Ovary (tissue), 9 donors: Measurements from ENCODE around the gene FBXW8. TPM values are rescaled to one million over a fixed set of nuclear protein-coding genes. Genes with fewer than 3 reads are reported as not detected.

Source experiments
- DNase-seq, 5 donors: peaks; one replicate each; pipeline ENCODE4 v3.0.0-alpha.2; 2019 to 2020
- H3K27ac ChIP-seq, 2 donors: fragments of 200-600 bp; one replicate each; pipeline versions ENCODE4 v1.5.1 to v1.8.0; 2019 to 2022
- H3K27me3 ChIP-seq: fragments of 200-600 bp; one replicate; pipeline ENCODE4 v1.8.0; 2022
- H3K36me3 ChIP-seq: fragments of 200-600 bp; sonication (generic); one replicate; pipeline ENCODE4 v1.5.1; 2019
- H3K4me1 ChIP-seq: one replicate; pipeline ENCODE4 v1.8.1; 2013; ENCODE audit warnings: mild to moderate bottlenecking, moderate library complexity; ENCODE audit not compliant: insufficient read depth
- H3K4me3 ChIP-seq: fragments of 200-600 bp; sonication (generic); one replicate; pipeline ENCODE4 v1.5.1; 2017
- H3K9me3 ChIP-seq, 2 donors: fragments of 200-600 bp in 1 of 2; sonication (generic) in 1 of 2; one replicate each; pipeline versions ENCODE4 v1.5.1 to v1.8.1; 2013 to 2019; ENCODE audit warnings: mild to moderate bottlenecking in 1 of 2, moderate library complexity in 1 of 2
- EP300 ChIP-seq: sonication (generic); formaldehyde crosslinking; IDR thresholded peaks from one replicate; pipeline ENCODE4 v1.6.1; 2017; ENCODE audit warnings: antibody characterized with exemption
- POLR2A ChIP-seq: fragments of 450-650 bp; IDR thresholded peaks from one replicate; pipeline ENCODE4 v1.6.1; 2017; ENCODE audit warnings: antibody characterized with exemption, mild to moderate bottlenecking, moderate library complexity
- WGBS, 3 donors: extraction: QIAGEN DNeasy Blood & Tissue Kit in 1 of 3; methylation state at CpG; one replicate each; pipeline versions ENCODE4 v1.1.5 to v1.1.7; 2013 to 2017; 5-methylcytosine and 5-hydroxymethylcytosine counted together
- intact Hi-C, 4 donors: fragments of 100-400 bp; cut with DNase I; formaldehyde crosslinking; loops; one replicate each; pipeline versions ENCODE4 v1.11.0 to v1.15.1; 2022 to 2023
- polyA plus RNA-seq, 2 donors: library from polyadenylated mRNA; stranded (reverse); fragments of 200-250 nt in 1 of 2; fragments of 350-450 nt in 1 of 2; fragmentation: Illumina TruSeq in 1 of 2; extraction: RNeasy Lipid Tissue Mini Kit (QIAGEN cat#74804) in 1 of 2; gene quantifications; one replicate each; pipeline ENCODE4 v1.2.3, GENCODE V29; 2013 to 2014
- total RNA-seq, 7 donors: library from RNA; depleted of rRNA in 2 of 7; stranded (reverse); fragments of >200 nt in 2 of 7; fragmentation: NEBNext Ultra II Directional in 3 of 7; extraction: Animal tissue kit (Norgen Biotek cat#: 25700) in 3 of 7; gene quantifications; one replicate each; pipeline versions ENCODE4 v1.1.0 to v1.2.4, GENCODE V29; 2016 to 2023
- TF ChIP-seq, protein P1 (sequence below), 3 donors: fragments of 450-650 bp in 2 of 3; fragments of 200-600 bp in 1 of 3; IDR thresholded peaks; one replicate each; pipeline versions ENCODE4 v1.5.1 to v1.8.0; 2016 to 2022; ENCODE audit warnings: antibody characterized with exemption in 3 of 3, mild to moderate bottlenecking in 1 of 3
- donor health status: DM: no; HTN: no; CAD: no; lungs with moderate emphysema.
- donor health status: DM: no; HTN: no; CAD: no.
- donor health status: Bipolar disorder and iron deficiency.
- donor health status: DM: yes; HTN: yes; CAD: no.
- donor health status: DM: no; HTN: no; CAD: no.
- donor health status: DM: yes; HTN: yes; CAD: no.

FBXW8 gene
- total and polyA plus RNA-seq, 9 donors, result 7.4 to 23.1 (median 16.6) TPM

GRCh38 chr12:117025481-117026151, 114.9 kb downstream of the FBXW8 start:
- WGBS, 3 donors, result 31 to 37% (median 33%) methylated on average over 14 of the region's 14 CpGs
- Histone ChIP-seq H3K4me1 (peaks cover 3% of the 10 kb centered on the region), H3K9me3 (no peaks in the 10 kb centered on the region), H3K27me3 (no peaks in the 10 kb centered on the region), H3K36me3 (no peaks in the 10 kb centered on the region), H3K4me3 (no peak overlapping the region), H3K27ac (peak overlapping the region in 1 of 2 donors; percentile 56)
- TF ChIP-seq, protein P1, sequence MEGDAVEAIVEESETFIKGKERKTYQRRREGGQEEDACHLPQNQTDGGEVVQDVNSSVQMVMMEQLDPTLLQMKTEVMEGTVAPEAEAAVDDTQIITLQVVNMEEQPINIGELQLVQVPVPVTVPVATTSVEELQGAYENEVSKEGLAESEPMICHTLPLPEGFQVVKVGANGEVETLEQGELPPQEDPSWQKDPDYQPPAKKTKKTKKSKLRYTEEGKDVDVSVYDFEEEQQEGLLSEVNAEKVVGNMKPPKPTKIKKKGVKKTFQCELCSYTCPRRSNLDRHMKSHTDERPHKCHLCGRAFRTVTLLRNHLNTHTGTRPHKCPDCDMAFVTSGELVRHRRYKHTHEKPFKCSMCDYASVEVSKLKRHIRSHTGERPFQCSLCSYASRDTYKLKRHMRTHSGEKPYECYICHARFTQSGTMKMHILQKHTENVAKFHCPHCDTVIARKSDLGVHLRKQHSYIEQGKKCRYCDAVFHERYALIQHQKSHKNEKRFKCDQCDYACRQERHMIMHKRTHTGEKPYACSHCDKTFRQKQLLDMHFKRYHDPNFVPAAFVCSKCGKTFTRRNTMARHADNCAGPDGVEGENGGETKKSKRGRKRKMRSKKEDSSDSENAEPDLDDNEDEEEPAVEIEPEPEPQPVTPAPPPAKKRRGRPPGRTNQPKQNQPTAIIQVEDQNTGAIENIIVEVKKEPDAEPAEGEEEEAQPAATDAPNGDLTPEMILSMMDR (IDR thresholded peaks at IDR 0.05), result peak; percentile 80 to 84 (median 83)
- TF ChIP-seq POLR2A, result no peak
- TF ChIP-seq EP300, result no peak
- DNase-seq, result peak; percentile 71 to 86 (median 77)
- intact Hi-C loops, result loop anchor here in 3 of 4 donors (5.0 to 10.0 kb wide), 4 partner anchors 89 to 829 kb away; no protein-coding TSS in a partner anchor

DNA sequence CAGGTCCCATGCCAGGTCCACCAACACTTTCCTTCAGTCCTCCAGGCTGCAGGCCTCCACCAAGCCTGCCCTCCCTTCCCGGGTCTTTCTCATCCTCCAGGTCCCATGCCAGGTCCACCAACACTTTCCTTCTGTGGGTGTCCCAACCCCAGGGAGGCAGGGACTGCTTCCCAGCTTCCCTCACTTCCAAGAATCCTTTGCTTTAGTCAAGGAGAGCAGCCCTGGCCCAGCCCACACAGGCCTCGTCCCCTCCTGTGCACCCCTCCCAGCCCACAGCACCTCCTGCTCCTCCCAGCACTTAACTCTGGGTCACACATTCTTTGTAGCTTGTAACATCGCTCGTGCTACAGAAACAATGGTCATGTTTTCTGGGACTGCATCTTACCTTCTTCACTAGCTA, 115.6 kb downstream of the FBXW8 start:
- H3K4me1 ChIP-seq, result peaks cover 3% of the 10 kb centered on the region
- H3K27me3 ChIP-seq, result no peaks in the 10 kb centered on the region
- DNase-seq, result no peak
- 67 to 81% (median 72%) methylated on average over 4 of the region's 4 CpGs for WGBS, 3 donors
- TF ChIP-seq, protein P1 (IDR thresholded peaks at IDR 0.05), result no peak
- TF ChIP-seq POLR2A (no peak), EP300 (no peak)
- intact Hi-C loops, result loop anchor here in 3 of 4 donors (5.0 to 10.0 kb wide), 4 partner anchors 88 to 828 kb away; no protein-coding TSS in a partner anchor
- H3K36me3 ChIP-seq, result no peaks in the 10 kb centered on the region
- H3K4me3 ChIP-seq, result no peak overlapping the region
- no peaks in the 10 kb centered on the region for H3K9me3 ChIP-seq
- no peak overlapping the region for H3K27ac ChIP-seq

DNA sequence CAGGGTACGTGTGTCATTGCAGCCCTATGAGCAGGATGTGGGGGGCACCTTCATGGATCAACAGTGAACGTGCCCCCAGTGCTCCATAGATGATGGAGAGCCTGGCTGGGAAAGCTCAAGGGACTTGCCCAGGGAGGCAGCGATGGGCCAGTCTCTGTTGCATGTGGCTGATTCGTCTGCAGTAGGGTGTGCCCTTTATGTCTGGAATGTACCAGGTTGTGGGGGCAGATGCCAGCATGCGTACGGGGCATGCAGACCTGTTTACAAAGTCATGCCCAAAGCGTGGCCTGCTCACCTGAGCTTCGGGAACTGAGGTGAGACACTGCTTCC, 116.1 kb downstream of the FBXW8 start:
- no peaks in the 10 kb centered on the region for H3K9me3 ChIP-seq
- 88 to 91% (median 90%) methylated on average over 8 of the region's 8 CpGs for WGBS, 3 donors
- TF ChIP-seq EP300 (no peak), POLR2A (no peak)
- TF ChIP-seq, protein P1 (IDR thresholded peaks at IDR 0.05), result no peak
- H3K27me3 ChIP-seq, result no peaks in the 10 kb centered on the region
- DNase-seq, result peak in 2 of 5 donors; percentile 9 to 29
- no peak overlapping the region for H3K27ac ChIP-seq
- H3K4me1 ChIP-seq, result peaks cover 3% of the 10 kb centered on the region
- intact Hi-C loops, result loop anchor here in 3 of 4 donors (5.0 to 10.0 kb wide), 4 partner anchors 88 to 828 kb away; no protein-coding TSS in a partner anchor
- H3K4me3 ChIP-seq, result no peak overlapping the region
- no peaks in the 10 kb centered on the region for H3K36me3 ChIP-seq

- TF ChIP-seq, protein P1 (IDR thresholded peaks at IDR 0.05), result no peak
- no peak for TF ChIP-seq EP300
- TF ChIP-seq POLR2A, result no peak
- 90 to 92% (median 91%) methylated on average over 35 to 38 of the region's 38 CpGs for WGBS, 3 donors
- Histone ChIP-seq H3K4me1 (peaks cover 3% of the 10 kb centered on the region), H3K4me3 (no peak overlapping the region), H3K27ac (no peak overlapping the region), H3K9me3 (no peaks in the 10 kb centered on the region), H3K36me3 (no peaks in the 10 kb centered on the region), H3K27me3 (no peaks in the 10 kb centered on the region)
- intact Hi-C loops, result loop anchor here in 3 of 4 donors (5.0 to 10.0 kb wide), 4 partner anchors 87 to 827 kb away; no protein-coding TSS in a partner anchor
- DNase-seq, result peak in 1 of 5 donors; percentile 31
These were observed 116.7 kb downstream of the FBXW8 start for GRCh38 chr12:117027251-117028086.
